Measurements from ENCODE around the gene MAU2.

Gene MAU2

DNA sequence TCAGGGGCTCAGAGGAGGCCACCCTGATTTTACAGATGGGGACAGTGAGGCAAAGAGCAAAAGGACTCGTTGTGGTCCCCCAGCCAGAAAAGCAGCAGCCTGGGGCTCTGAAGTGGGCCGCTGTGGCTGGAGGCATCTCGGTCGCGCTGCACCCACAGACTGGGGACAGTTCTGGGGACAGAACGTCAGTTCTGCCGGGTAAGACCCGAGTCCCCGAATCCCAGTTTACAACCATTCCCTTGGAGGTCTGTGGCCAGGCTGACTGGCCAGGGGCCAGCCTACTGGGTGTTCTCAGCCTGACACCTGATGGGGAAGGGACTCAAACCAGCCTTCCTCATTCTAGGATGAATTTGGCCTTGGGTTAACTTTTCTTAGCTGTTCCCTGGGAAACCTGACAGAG lies 14.4 kb upstream of the MAU2 start:
- no peak for DNase-seq

DNA sequence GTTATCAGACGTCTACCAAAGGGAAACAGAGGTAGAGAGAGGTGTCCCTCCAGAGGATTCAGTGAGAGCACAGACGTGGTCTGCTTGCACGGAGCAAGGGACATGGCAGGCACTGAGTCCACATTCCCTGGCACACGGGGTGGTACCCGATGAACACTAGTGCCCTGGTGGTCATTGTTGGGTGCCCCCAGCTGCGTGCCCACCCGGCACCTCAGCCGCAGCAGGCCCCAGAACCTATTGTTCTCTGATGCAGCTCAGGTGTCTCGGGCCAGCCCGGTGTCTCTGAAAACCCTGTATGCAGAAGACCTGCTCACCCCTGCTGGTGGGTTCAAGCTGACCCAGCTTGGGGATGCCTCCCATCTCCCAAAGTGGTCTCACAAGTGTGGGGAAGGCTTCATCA lies 12.3 kb upstream of the MAU2 start:
- DNase-seq: no peak

DNA sequence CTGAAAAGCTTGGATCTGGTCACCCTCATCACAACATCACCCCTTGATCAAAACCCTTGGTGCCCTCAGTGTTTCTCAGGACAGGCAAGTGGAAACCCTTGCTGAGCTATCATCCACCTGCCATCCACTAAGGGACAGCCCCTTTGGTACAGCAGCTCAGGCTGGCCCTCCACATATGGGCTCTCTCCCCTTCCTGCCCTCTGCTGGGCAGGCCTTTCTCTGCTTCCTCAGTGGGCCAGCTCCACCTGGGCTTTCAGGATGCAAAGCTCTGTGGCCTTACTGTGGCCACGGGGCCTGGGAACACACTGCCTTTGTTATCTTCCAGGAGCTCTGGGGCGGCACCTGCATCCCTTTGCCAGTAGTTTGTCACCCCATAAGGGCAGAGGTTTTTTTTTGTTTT lies 5.2 kb upstream of the MAU2 start:
- no peak for DNase-seq

DNA sequence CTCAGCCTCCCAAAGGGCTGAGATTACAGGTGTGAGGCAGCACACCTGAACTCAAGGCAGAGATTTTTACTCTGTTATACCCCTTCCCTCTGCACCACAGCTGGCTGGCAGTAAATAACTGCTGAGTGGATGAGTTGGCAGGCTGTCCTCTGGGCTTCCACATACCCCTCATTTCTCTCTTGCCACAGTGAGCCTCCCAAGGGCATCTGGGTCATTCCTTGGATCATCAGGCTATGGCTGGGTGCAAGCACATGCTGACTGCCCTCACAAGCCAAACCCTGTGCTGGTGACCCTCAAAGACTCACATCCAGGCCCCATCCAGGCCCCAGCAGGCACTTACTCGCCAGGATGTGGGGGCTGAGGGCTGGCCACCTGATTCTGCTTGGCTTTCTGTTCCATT lies 4.5 kb upstream of the MAU2 start:
- no peak for DNase-seq

DNA sequence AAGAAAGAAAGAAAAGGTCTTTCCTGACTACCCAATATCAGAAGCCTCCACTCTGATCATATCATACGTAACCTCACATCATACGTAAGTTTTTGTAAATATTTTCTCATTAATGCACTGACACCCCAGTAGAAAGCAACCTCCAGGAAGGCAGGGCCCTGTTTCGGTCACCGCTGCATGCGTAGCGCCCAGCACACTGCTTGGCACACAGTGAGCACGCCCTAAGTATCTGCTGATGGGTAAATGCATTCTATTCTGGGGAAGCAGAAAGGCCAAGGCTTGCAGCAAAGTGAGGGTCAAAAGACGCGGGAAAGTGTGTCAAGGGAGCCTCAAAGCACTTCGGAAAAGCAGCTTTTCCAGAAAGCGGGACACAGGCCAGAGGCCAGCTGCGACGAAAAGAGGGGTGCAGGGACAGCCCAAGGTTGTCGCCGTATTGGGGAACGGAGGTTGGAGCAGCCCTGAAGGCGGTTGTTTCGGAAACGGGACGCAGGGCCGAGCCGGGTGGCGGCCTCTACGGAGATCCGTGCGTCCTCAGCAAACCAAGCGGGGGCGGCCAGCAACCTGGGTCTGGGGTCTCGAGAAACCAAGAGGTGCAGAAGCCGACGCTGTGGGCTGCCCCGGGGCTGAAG lies 783 bp upstream of the MAU2 start:
- no peak for DNase-seq

DNA sequence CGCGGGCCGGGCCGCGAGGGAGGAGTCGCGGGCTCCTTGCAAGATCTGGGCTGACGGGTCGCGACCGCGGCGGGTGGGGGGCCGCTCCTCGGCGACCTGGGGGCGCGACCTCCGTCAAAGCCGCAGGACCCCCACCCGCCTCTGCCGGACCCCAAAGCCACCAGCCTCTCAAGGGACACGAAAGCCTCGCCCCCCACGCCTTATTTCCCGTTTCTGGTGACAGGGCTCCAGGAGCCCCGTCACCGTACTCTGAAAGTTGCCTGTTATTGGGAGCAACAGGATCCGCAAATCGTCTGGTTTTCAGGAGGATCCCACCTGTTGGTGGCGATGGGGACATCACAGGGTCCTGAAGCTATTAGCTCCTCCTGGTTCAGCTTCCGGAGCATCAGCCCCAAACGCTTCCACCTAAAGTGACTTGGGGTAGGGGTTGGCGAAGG lies 530 bp downstream of the MAU2 start:
- peak; percentile 6 for DNase-seq

DNA sequence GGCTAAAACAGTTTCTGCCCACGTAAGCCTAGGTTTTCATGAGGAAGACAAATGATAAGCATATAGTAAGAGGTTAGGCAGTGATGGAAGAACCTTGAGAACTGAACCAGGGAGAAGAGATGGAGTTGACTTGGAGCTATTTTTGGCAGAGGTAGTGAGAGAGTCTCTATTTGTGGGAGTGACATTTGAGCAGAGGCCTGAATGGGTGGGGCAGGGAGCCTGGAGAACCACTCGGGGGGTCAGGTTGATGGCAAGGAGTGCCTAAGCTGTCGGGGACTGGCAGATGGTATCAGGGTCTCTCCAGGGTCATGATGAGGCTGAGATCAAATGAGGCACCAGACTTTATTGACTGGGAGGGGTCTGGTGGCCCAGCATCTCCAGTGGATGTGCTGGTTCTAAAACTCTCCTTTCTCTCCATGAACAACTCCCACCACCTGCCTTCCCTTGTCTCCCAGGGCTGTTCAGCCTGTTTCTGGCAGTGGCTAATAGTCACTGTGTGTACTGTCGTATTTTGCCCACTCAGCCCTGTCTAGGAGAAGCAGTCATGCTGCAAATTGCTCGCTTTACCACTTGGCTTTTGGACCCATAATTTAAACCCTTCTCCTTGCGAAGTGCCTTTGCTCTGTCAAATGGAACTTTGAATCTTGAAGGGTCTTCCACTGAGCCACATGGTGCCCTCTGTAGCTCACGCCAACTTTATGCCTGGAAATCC lies 3.6 kb downstream of the MAU2 start:
- no peak for DNase-seq

DNA sequence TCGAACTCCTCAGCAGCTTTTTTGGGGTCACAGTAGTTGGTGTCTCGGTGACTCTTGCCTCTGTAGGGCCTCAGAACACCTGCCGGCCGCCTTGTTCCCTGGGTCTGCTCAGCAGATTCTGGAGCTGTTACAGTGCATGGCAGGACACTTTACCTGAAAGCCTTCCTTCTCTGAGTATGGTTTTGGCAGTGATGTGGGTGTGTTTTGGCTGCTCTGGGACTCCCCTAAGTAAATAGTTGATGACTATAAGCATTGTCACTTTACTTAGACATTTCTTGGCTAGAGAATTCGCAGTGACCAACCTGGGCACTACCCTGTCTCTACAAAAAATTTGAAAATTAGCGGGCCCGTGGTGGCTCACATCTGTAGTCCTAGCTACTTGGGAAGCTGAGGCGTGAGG lies 7.0 kb downstream of the MAU2 start:
- no peak for DNase-seq

DNA sequence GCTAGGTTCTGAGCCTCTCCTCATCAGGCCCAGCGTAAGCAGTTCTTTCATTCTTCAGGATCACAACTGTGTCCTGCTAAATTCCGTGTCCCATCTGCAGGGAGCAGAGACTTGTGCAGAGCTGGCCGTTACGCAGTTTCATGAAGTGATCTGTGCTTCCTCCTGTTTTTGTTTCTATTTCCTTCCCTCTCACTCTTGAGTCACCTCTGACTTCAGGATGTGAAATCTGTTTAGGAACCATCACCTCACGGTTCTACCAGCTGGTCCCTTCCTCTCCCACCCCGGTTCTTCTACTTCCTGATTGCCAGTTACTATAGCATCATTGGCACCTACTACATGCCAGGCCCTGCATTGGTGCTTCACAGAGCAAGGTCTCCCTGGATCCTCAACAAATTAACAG lies 8.5 kb downstream of the MAU2 start:
- no peak for DNase-seq

DNA sequence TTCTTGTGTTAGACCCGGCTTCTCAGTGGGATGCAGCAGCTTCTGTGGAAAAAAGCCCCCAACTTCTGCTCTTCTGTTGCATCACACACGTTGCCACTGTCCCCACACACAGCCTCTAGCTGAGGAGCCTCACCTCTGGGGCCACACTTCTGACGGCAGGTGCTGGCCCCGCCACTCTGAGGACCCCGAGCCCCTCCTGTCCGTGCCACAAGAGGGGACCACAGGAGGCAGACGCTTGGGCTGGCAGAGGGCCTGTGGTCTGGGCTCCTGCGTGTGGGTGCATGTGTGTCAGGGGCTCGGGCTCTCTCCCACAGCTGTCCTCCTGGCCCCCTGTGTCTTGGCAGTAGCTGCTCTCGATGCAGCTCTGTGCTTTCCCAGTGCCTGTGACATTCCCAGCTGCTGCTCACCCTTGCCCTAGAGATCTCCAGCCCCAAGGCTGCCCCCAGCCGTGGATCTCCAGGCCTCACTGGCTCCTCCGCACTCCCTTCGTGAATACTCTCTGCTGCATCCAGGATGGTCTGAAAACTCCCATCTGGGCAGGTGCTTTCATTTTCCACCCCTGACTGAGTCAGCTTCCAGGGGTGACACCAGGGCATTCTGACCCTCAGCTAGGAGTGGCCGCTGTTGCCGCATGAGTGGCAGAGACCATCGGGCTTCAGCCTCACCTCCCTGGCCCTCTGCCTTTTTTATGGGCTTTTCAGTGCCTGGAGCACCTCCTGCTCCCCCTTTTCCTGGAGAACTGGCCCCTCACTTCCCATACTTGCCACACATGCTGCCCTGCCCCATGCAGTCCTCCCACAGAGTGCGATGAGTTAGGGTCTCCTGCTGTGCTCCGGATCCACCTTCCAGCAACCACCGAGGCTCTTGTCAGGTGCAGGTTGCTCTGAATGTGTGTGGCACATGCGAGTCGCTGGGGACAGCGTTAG lies 13.7 kb downstream of the MAU2 start:
- no peak for DNase-seq

DNA sequence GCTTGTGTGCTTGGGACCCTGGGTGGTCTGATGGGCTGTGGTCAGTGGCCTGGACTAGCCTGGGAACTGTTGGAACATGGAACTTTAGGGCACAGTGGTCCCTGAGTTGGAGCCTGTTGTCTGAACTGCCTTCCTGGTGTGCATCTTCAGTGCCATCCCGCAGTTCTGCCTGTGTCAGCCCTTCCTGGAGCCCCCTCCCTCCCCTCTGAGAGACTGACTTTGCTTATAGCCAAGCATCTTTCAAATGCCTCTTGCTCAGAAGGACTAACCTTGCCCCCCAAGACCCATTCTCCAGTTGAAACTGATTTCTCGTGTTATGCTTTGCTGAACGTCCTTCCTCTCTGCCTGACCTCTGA lies 14.3 kb downstream of the MAU2 start:
- DNase-seq: no peak

DNA sequence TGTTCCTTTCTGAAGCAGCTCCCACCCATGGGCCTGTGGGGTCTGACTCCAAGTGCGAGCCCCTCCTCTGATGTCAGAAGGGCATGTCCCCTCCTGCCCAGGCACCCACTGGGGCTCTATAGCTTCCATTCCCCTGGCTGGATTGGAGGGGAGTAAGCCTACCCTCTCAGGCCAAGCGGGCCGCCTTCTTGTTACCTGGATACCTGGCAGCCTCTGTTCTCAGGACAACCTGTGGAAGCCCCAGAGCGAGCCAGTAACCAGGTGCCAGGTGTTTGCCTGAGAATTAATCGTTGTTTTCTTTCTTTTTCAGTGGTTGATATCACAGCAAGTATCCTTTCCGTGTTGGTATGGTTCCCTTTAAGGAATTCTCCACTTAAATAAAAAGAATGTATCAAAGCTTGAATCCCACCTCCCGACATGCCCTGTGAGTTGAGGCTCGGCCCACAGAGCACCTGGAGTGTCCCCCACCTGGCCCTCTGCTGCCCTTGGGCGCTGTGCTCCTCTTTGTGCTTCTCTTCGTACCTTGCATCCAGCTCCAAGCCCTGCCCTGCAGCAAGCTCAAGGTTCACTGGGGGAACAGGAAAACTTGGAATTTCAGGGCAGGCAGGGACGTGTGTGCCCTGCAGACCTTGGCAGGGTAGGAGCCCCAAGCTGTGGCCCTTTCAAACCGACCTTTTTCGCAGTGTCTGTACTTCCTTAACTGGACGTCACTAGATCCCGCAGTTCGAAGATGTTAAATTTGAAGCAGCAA lies 15.0 kb downstream of the MAU2 start:
- DNase-seq: no peak

DNA sequence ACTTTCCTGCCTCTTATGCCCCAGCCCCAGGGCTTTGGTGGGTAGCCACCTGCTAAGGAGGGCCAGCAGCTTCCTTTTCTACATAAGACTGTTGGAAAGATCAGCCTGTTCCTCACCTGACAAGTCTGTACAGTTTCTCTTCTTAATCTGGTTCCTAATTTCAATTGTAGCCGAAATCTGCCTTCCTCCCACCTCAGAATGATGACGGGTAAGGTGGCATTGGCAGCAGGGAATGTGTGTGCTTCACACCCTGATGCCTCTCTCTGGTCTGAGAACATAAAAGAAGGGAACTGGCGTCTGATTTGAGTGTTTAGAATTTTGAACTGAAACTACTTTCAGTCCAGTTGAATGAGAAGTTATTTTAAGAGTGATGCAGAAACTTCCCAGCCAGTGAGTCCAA lies 16.0 kb downstream of the MAU2 start:
- DNase-seq: no peak

DNA sequence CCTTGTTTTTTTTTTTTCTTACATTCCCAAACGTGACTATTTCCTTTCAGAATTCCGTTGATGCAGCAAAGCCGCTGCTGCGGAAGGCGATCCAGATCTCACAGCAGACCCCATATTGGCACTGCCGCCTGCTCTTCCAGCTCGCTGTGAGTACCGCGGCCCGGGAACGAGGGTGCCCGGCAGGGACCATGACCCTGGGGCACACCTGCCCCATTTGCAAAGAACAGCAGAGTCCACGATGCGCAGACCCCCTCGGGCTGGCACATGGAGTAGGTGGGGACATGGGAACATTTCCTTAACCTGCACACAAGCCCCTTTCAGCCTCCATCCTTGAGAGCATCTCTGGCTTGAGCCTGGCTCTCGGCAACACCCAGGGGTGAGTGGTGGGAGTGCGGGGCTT lies 16.5 kb downstream of the MAU2 start:
- no peak for DNase-seq

DNA sequence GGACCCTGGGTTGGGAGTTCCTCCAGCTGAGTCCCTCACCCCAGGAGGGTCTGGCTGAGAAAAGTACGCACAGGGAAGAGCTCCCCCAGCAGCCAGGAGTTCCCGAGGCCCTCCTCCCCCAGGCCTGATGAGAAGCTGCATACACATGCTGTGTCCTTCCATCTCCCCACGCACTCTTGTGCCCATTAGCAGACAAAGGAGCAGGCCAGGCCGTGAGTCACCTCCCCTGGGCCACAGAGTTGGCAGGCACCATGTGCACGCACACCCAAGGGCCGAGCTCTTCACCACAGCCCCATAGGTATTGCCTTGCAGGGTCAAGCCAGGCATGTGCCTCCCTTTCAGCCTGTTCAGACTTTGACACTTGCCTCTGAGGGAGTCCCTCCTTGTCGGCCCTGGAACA lies 17.5 kb downstream of the MAU2 start:
- no peak for DNase-seq

DNA sequence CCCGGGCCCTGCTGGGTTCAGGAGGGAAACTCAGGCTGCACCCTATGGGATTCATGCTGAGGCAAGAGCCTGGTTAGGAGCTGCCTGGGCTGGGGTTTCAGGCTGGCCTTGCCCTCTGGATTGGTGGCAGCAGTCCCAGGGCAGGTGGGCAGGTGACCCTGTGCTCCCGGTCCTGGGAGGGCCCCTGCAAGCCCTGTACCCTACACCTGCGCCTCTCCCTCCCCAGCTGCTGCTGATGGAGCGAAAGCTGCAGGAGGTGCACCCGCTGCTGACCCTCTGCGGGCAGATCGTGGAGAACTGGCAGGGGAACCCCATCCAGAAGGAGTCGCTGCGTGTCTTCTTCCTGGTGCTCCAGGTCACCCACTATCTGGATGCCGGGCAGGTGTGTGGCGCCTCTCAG lies 20.4 kb downstream of the MAU2 start:
- no peak for DNase-seq

DNA sequence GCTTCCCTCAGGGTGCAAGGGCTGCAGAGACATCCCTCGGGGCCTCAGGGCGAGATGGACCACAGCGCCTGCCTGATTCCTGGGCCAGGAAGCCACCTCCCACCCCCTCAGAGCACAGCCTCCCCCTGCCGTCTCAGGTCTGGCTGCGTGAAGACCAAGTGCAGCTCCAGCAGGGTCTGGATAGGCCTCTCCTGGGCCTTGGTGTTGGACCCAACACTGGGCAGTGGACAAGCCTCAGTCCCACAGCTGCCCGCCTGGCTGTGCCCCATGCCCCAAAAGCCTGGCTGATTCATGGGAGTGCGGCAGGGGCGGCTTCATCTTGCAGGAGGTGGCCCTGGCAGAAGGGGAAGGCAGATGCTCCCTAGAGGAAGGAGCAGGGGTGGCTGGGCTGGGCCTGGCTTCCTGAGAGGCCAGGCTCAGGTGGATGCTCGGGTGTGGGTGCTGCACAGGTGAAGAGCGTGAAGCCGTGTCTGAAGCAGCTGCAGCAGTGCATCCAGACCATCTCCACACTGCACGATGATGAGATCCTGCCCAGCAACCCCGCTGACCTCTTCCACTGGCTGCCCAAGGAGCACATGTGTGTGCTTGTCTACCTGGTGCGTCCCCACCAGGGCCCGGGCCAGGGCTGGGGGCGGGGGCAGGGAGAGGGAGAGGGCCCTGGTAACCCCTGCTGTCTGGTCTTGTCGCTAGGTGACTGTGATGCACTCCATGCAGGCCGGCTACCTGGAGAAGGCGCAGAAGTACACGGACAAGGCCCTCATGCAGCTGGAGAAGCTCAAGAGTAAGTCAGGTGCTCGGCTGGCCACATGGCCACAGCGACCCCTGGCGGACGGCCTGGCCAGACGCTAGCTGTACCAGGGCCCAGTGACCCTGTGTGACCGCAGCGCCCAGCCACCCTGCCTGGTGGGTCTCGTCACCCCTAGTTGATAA lies 21.7 kb downstream of the MAU2 start:
- no peak for DNase-seq

DNA sequence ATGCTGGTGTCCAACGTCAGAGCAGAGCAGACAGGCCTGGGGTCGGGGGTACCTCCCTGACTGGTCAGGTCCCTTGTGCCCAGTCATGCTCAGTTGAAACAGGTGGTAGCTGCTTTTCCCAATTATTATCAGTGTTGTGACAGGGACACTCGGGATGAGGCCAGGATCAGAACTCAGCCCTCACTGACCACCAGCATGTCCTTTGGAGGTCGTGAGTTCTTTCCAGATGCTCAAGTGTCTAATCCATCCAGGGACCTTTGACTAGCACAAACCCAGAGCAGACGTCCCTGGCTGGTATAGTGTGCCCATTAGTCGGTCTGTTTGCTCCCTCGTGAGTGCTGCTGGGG lies 22.4 kb downstream of the MAU2 start:
- no peak for DNase-seq

DNA sequence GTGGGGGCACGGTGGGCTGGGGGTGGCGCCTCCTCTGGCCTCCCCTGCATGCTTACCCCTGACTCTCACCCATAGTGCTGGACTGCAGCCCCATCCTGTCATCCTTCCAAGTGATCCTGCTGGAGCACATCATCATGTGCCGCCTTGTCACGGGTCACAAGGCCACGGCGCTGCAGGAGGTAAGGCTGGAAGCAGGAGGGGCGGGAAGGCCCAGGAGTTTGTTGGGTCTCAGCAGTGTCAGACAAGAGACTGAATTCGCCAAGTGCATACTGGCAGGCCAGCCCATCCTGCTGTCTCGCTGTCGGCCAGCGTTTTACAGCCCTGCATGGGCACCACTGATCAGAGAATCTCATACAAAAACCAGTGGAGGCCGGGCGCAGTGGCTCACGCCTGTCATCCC lies 23.1 kb downstream of the MAU2 start:
- DNase-seq: no peak

DNA sequence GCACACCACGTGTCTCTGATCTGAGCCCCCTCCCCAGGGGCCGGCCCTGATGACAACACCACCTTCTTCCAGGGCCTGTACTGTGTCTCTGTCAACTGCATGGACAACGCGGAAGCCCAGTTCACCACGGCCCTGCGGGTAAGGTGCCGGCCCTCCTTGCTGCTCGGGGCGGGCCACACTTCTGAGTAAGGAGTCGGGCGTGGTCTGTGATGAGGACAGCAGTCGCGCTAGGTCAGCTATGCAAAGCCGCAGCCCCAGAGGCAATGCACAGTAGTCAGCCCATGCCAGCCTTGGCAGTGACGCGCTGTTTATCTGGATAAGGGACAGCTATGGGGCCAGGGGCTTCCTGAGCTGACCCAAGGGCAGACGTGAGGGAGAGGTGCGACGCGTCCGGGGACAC lies 24.6 kb downstream of the MAU2 start:
- no peak for DNase-seq

DNA sequence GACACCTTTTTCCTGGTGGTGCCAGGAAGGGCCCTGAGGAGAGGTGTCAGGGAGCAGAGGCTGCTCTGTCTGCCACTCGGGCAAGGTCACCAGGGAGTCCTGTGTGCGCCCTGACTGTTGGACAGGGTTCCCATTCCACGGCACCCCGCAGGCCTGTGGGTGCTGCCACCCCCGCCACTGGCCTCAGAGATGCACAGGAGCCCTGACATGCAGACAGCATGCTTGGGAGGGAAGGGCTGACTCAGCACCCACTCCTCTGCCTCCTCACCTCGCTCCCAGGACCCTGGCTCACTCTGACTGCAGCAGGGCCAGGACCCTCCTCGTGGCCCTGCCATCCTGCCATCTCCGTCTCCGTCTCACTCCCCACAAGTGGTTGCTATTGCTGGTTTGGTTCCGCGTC lies 25.3 kb downstream of the MAU2 start:
- DNase-seq: no peak

DNA sequence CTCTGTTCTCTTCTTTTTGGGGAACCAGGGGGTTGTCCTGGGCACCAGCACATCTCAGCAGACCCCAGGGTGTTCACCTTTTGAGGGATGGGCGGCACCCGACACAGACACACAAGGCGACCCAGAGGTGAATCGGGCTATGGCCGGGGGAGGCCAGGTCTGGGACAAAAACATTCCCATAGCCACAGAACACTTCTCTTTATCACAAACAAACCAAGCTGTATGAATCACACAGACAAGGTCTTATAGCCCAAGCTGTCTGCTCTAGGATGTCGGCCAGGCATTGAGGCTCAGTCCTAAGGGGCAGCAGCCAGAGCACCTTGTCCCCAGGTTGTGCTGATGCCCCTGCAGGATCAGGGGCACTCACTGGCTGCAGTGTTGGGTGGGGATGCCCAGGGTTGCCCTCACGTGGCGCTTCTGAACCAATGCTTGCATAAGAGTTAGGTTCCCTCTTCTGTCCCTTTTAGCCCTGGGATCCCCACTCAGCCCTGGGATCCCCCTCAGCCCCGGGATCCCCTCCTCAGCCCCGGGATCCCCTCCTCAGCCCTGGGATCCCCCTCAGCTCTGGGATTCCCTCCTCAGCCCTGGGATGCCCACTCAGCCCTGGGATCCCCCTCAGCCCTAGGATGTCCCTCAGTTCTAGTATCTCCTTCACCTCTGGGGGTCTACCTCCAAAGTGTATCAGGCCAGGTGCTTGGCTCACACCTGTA lies 26.9 kb downstream of the MAU2 start:
- DNase-seq: no peak
